ENCODE measurements around the gene PTPRT.

DNA sequence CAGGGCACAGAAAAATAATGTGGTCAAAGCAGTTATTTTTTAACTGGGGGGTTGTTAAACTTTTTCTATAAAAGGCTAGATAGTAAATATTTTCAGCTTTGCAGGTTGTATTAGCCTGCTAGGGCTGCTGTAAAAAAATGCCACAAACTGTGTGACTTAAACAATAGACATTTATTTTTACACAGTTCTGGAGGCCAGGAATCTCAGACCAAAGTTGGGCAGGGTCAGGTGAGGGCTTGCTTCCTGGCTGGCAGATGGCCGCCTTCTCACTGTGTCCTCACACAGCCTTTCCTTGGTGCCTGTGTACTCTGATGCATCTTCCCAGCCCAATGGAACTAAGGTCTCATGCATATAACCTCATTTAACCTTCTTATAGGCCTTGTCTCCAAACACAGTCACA is 294.7 kb downstream of the PTPRT start:
- TF ChIP-seq EZH2 (IDR thresholded peaks at IDR 0.05) (no peak), POLR2AphosphoS5 (IDR thresholded peaks at IDR 0.05; ENCODE audit: borderline replicate concordance, low read depth, low read length) (no peak), FOXP2 (optimal IDR thresholded peaks at IDR 0.05; ENCODE audit: control extremely low read depth, extremely low read length, insufficient read depth) (no peak)
